Brain pericyte (primary cell): ENCODE measurements around the gene TMEM184A.
"Not testable (repeated sequence)": the region's sequence is repeated elsewhere in the genome, so short reads cannot be mapped to it uniquely, and the experiment has no call there.

Source experiments
- DNase-seq: peaks from one replicate; pipeline ENCODE4 v3.0.0-alpha.2; 2012; ENCODE audit warnings: low read depth, low spot score

Gene TMEM184A

DNA sequence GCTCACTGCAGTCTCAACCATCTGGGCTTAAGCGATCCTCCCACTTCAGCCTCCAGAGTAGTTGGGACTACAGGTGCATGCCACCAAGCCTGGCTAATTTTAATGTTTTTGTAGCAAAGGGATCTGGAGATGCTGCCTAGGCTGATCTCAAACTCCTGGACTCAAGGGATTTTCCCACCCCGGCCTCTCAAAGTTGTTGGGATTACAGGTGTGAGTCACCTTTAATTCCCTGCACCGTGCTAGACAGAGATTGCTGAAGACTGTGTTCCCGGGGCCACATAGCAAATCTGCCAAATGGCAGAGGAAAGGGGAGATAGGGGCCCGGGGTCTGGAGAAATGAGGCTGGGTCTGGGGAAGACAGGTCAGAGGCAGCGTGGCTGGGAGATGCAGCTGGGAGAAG is 34.5 kb upstream of the TMEM184A start:
- DNase-seq = no peak

DNA sequence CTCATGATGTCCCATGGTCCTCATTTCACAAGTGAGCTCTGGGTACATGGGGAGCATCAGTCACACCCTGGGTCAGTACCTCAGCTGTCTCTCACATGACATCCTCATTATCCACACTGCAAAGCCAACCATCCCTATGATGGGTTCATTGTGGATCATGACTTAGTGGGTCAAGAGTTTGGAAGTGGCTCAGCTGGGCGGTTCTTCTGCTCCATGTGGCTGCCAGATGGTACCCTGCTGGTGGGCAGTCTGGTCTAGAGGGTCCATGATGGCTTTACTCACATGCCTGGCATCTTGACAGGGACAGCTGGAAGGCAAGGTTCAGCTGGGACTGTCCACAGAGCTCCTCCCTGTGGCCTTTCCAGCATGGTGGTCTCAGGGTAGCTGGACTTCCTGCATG is 33.0 kb upstream of the TMEM184A start:
- no peak for DNase-seq

DNA sequence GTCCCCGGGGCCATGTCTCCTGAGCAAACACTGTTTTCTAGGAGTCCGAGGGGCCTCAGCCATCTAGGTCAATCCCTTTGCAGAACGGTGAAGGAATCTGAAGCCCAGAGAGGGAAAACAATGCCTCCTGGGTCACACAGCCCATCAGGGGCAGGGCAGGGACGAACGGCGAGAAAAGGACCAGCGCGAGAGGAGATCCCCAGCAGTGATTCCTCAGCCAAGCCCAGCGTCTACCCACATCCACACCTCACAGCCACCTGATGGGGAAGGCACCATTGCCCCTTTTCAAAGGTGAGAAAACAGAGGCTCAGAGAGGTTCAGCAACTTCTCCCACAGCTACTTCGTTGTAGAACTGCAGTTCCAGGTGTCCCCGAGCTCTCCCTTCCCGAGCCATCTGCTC is 31.7 kb upstream of the TMEM184A start:
- DNase-seq = no peak

DNA sequence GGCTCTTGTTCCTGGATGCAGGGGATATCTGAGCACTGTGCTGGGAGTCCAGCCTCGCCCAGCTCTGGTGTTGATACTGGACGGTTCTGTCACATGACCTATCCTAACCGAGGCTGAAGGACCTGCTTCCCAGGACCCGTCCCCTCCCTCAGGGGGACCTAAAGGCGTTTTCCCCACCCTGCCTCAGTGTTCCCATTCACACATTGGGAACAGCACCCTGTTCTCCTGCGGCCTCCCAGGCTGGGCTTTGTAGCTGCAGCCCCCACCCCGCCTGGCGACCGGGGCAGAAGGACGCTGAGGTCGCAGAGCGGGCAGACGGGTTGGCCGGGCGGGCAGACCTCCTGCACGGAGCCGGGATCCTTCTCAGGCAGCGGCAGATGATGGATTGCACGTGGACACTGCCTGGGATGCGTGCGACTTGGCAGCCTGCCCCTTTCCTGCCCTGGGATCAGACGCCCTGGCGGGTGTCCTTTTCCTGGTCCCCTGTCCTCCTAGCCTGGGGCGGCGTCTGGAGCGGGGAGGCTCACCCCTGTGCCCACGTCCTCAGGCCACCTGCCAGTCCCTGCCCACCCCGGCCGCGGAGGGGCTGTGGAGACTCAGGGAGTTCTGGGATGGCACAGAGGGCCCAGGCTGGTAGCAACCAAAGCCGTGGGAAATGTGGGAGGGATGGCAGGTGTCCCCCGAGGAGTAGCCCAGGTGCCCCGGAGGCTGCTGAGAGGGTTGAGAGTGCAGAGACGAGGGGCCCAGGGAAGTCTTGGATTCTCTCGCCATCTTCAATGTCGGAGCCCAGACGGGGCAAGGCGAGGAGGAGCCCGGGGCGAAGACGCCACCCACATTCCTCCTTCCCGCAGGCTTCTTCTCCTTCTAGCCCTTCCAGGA is 31.1 kb upstream of the TMEM184A start:
- DNase-seq = no peak

DNA sequence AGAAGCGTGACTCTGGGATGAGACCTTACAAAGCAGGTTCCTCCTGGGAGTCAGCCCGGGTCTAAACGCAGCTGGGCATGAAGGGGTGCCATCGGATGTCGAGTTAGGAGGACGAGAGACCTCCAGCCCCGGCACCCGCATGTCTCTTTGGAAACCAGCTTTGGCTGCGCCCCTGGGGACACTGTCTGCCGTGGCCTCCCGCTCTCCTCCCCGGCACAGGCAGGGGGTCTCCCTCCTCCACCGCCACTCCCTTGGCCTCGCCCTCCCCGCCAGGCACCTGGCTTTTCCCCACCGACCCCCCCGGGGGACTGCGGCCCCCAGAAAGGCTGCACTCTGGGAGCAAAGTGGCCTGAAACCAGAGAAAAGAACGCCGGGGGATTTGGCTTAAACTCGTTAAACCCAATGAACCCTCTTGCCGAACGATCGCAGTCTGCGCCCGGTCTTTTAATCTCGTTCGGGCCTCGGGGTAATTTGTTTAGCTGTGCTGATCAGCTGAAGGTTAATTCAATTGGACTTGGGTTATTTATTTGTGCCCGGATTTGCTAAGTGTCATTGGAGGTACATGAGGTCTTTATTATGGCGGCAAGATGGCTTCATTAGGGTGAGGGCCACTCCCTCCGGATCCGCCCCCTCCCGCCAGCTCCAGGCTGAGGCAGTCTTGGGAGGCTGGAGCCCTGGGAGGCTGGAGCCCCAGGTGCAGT is 30.3 kb upstream of the TMEM184A start:
- DNase-seq = no peak

DNA sequence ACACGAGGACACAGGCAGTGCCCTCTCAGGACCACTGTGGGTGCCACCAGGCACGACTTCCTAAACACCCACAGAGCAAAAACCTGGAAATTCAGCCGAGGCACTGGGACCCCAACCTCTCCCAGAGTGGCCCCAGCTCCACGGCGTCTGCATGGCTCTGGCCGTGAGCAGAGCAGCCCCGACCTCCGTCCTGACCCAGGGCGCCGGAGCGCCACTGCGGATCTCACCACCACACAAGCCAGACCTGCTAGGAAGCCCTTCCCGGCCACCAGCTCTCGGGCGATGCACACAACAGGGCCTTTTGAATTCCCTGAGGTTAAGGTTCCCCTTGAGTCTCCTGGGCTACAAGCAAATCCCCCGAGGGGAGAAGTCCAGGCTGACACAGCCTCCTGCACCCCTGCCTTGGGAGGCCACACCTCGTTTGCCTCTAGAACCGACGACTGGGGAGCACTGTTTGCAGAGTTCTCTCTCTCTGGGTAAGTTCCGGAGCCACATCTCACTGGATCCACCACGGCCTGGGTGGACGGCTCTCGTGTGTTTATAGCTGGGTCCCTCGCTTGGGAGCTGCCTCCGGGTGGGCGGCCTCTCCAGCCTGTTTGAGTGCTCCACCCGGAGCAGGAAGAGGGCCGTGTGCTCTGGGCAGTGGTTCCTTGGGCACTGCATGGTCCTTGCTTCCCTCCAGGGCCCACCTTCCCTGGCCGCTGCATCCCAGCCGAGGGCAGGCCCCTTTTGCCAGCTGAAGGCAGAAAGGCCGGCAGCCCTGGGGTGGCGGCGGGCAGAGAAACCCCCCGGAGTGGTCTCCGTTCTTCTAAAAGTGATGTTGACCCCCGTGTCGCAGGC is 29.4 kb upstream of the TMEM184A start:
- DNase-seq = no peak

DNA sequence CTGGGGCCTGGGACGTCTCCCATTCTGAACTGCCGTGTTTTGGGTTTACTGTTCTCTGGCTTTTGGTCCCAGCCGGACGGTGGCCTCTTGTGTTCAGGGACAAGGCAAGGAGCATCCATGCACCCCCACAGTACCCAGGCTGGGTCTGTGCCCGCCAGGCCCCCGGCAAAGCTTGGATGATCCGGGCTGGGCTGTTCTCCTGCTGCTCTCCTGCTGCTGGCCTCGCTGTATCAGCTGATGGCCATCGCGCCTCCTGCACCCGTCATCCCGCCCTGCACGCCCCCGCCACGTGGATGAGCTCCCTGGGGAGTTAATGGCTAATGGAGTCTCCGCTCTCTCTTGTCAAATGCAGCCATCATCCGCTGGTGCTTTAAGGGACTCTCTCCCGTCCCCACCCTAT is 28.7 kb upstream of the TMEM184A start:
- no peak for DNase-seq

DNA sequence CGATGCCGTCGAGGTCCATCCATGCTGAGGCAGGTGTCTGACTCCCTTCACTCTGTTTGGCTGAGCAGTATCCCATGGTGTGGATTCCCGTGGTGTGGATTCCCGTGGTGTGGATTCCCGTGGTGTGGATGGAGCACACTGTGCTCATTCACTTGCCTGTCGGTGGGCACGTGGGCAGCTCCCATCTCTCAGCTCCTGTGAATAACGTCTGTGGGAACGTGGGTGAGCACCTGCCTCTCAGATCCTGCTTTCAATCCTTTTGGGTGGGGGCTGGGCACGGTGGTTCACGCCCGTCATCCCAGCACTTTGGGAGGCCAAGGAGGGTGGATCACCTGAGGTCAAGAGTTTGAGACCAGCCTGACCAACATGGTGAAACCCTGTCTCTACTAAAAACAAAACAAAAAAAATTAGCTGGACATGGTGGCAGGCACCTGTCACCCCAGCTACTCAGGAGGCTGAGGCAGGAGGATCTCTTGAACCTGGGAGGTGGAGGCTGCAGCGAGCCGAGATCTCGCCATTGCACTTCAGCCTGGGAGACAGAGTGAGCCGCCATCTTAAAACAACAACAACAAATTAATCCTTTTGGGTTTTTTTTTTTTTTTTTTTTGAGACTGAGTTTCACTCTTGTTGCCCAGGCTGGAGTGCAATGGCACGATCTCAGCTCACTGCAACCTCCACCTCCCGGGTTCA is 27.4 kb upstream of the TMEM184A start:
- not testable (repeated sequence) for DNase-seq

DNA sequence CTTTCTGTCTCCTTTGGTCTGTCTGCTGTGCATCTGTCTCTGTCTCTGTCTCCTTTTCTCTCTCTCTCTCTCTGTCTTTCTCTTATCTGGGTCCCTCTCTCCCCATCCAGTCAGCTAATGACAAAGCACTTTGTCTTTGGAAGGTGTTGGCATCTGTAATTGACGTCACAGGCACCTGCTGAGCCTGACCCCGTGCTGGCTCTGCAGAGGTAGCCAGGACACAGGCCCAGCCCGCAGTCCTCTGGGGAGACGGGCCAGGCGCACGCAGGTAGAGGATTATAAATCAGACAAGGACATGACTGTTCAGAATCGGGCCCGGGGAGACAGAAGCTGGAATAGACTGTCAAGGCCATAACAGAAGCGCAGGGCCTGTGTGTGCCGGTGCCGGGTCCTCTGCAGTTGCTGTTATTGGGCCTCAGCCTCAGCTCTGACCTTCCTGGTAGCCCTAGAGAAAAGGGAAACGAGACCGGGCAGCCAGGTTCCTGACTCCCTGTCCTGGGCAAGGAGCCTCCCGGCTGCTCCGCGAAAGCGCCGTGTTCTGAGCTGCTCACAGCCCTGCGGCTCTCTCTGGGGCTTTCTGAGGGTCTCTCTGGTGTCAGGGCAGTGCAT is 24.5 kb upstream of the TMEM184A start:
- no peak for DNase-seq

DNA sequence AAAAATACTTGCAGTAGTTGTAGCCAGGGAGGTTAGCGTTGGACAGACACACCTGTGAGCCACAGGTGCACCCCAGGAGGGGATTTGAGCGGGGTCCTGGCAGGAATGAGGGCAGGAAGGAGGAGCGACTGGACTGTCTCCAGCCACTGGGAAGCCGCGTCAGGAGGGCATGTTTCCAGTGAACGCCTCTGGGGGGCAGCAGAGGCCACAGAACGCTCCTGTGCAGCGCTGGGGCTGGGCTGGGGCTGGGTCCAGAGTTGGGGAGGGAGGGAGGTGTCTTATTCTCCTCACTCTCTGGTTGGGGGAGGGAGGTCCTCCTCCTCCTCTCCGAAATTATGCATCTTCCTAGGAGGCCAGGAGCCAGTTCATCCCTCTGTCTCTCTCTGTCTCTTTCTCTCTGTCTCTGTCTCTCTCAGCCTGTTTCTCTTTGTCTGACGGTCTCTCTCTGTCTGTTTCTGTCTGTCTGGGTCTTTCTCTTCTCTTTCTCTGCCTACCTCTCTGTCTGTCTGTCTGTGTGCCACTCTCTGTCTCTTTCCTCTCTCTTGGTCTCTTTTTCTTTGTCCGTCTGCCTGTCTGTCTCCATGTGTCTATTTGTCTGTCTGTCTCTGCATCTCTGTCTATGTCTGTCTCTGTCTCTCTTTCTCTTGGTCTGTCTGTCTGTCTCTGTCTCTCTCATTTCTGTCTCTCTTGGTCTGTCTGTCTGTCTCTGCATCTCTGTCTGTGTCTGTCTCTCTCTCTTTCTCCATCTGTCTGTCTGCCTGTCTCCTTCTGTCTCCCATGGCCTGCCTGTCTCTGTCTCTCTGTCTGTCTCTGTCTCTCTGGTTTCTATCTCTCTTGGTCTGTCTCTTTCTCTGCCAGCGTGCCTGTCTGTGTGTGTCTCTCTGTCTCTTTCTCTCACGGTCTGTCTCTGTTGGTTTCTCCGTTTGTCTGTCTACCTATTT is 23.7 kb upstream of the TMEM184A start:
- no peak for DNase-seq

DNA sequence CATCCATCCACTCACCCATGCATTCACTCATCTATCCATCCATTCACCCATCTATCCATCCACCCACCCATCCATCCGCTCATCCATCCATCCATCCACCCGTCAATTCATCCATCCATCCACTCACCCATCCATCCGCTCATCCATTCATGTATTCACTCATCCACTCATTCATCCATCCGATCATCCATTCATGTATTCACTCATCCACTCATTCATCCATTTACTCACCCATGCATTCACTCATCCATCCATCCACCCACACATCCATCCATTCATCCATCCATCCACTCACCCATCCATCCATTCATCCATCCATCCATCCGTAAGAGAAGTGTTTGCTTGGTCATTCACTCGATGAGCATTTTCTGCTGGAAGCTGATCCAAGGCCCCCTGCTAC is 22.5 kb upstream of the TMEM184A start:
- no peak for DNase-seq

DNA sequence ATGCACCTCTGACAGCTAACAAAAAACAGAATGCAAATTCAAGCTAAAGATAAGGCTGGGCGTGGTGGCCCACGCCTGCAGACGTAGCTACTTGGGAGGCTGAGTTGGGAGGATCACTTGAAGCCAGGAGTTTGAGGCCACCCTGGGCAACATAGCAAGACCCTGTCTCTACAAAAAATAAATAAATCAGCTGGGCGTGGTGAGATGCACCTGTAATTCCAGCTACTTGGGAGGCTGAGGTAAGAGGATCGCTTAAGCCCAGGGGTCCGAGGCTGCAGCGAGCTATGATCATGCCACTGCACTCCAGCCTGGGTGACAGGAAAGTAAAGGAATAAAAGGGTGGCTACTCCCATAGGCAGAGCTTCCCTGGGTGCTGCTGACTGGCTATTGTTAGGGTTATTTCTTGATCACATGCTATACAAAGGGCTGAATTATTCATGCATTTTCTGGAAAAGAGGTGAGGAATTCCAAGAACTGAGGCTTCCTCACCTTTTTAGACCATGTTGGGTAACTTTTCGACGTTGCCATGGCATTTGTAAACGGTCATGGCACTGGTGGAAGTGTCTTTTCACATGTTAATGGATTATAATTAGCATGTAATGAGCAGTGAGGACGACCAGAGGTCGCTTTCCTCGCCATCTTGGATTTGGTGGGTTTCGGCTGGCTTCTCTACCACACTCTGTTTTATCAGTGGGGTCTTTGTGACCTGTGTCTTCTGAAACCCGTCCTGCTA is 20.7 kb upstream of the TMEM184A start:
- DNase-seq = no peak

DNA sequence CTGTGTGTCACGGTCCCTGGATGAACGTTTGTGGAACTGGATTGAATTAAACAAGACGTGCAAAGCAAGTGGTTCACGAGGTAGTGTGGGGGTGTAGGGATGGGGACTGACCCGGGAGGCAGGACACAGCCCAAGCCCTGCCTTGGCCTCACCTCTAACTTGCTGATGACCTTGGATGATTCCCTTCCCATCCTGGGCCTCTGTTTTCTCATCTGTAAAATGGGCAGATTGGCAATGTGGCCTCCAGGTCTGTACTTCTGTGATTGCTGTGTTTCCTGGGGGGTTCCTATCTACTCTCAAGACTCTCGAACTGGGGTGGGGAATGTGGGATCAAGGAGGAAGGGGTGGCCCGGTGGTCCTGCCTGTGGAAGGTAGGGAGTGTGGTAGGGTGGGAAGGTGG is 19.8 kb upstream of the TMEM184A start:
- DNase-seq = no peak

DNA sequence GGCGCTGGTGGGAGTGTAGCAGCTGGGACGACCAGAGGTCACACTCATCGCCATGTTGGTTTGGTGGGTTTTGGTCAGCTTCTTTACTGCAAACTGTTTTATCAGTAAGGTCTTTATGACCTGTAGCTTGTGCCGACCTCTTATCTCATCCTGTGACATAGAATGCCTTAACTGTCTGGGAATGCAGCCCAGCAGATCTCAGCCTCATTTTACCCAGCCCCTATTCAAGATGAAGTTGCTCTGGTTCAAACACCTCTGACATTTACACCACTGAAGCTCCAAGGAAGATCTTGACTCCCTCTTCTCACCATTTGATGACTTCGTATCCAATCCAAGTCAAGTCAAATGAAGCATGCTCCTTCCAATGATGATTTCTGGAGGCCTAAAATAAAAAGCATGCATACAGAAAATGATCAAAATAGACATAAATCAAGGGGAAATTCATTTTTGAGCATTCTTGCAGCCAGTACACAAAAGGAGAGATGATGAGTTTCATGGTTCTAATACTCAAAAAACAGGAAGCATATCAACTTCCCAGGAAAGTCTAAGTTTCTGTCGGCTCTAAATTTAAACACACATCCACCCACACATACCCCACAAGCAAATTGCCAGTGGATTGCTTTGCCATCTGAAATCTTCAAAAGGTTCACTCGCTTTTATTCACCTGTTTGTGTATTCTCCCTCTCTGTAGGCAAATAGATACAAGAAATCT is 16.3 kb upstream of the TMEM184A start:
- DNase-seq = no peak

DNA sequence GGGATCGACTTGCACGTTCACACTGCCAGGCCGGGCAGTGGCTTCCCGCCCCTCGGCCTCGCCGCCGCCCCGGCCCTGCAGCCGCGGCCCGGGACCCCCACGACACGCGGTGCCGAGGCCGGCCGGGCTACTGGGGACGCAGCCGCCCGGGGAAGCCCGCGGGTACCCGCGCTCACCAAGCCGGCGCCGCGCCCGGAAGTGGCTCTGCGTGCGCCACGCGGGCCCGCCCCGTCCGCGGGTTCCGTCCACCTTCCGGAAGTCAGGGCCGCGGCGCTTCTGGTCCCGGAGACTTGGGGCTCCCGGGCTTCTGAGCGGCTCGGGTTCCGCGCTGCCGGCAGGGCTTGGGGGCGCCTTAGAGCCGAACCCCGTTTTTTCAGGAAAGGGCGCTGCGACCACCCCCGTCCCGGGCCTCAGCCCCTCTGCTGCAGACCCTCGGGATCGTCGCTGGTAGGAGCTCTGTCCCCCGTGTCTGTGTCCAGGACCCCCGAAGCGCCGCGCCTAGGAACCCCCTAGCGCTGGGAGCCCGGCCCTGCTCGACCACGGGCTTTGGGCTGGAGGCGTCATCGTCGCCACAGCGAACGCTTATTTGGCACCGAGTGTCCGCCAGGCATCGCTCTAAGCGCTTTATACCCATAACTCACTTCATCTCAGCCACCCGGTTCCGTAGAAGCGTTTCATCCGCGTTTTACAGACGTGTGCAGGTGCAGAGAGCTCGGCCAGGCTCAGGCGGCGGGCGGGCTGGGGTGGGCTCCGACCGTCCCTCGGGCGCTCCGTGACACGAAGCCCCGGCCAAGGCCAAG is 14.0 kb upstream of the TMEM184A start, which contains the start of gene PSMG3:
Gene PSMG3, minus strand, starts transcription at position 200 of the 800 bp plus-strand sequence. CDS start 693 bp downstream, outside the sequence.
- no peak for DNase-seq

DNA sequence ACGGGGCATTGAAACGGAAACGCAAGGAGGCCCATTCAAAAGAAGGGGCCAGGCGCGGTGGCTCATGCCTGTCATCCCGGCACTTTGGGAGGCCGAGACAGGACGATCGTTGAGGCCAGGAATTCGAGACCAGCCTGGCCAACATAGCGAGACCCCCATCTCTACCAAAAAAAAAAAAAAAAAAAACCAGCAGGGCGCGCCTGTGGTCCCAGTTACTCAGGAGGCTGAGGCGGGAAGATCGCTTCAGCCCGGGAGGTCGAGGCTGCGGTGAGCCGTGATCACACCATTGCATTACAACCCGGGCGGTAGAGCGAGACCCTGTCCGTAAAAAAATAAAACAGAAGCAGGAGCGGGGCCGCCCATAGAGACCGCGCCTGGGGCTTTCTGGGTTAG is 13.4 kb upstream of the TMEM184A start:
- no peak for DNase-seq

DNA sequence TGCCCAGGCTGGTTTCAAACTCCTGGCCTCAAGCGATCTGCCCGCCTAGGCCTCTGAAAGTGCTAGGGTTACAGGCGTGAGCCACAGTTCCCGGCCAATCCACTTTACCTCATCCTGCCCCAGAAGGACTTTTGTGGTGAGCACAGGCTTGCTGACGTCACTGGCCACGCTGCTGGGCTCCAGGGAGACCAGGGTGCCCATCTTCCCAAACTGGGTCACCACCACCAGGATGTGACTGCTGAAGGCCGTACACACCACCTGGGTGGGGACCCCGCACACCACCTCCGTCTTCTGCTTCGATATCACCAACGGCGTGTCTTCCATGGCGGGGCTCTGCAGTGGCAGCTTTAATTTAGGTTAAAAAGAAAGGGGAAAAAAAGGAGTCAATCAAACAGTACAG is 13.0 kb upstream of the TMEM184A start:
- DNase-seq = no peak
